Activated naive CD4-positive, alpha-beta T cell treated with anti-CD3 and anti-CD28 coated beads for 36 hours (primary cell): ENCODE measurements around the gene PSMB4. TPM values are rescaled to one million over a fixed set of nuclear protein-coding genes. Genes with fewer than 3 reads are reported as not detected.
"Not testable (repeated sequence)": the region's sequence is repeated elsewhere in the genome, so short reads cannot be mapped to it uniquely, and the experiment has no call there.

Experiments
- CTCF ChIA-PET: fragments of 350-600 bp; sonication (Branson Sonifier 250); formaldehyde crosslinking; loops from one replicate; lab custom pipeline; 2021; ENCODE audit warnings: antibody characterized with exemption; lab: Charles Lee
- DNase-seq: peaks from one replicate; pipeline ENCODE4 v3.0.0-alpha.2; 2020
- H3K27ac Mint-ChIP-seq: one replicate; pipeline ENCODE4 v1.8.0; 2021; ENCODE audit warnings: mild to moderate bottlenecking, mixed read lengths
- H3K27me3 Mint-ChIP-seq: one replicate; pipeline ENCODE4 v1.8.0; 2021; ENCODE audit warnings: low read depth, mixed read lengths
- H3K36me3 Mint-ChIP-seq: one replicate; pipeline ENCODE4 v1.8.0; 2021; ENCODE audit warnings: low read depth, mixed read lengths
- H3K4me1 Mint-ChIP-seq: one replicate; pipeline ENCODE4 v1.8.0; 2021; ENCODE audit warnings: low read depth, mixed read lengths
- H3K4me3 Mint-ChIP-seq: one replicate; pipeline ENCODE4 v1.8.0; 2021; ENCODE audit warnings: mild to moderate bottlenecking, moderate library complexity, mixed read lengths
- H3K9me3 Mint-ChIP-seq: one replicate; pipeline ENCODE4 v1.8.0; 2021; ENCODE audit warnings: mixed read lengths
- intact Hi-C: fragments of 100-400 bp; cut with micrococcal nuclease; formaldehyde crosslinking; loops from one replicate; pipeline ENCODE4 v1.15.1; 2023
- total RNA-seq, 2 experiments: library from RNA; stranded (reverse); gene quantifications; one replicate each; pipeline ENCODE4 v1.2.3, GENCODE V29; 2021

Gene PSMB4
- total RNA-seq, 2 experiments from 2014 or later, result 394 to 398 TPM

DNA sequence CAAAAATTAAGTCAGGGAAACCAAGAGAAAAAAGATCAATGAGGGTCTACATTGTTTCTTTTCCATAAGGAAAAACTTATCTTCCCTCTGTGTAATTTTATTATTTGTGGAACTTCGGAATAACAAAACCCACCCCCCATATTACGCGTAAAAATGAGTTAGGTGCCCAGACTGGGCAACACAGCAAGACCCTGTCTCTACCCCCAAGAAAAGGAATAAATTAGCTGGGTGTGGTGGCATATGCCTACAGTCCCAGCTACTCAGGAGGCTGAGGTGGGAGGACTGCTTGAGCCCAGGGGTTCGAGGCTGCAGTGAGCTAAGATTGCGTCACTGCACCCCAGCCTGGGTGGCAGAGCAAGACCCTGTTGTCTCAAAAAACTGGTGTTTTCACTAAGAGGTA, 20.4 kb downstream of the PSMB4 start:
- Mint-ChIP-seq H3K4me3 (no peak overlapping the region), H3K36me3 (peaks cover 28% of the 10 kb centered on the region), H3K27me3 (no peaks in the 10 kb centered on the region), H3K4me1 (no peaks in the 10 kb centered on the region), H3K9me3 (no peaks in the 10 kb centered on the region), H3K27ac (no peak overlapping the region)
- DNase-seq, result no peak
- intact Hi-C loops, result no loop called here
- CTCF ChIA-PET, result interaction anchor here (0.6 to 0.7 kb wide), 2 partner anchors 249 to 308 kb away, joined by 3 read pairs; no protein-coding TSS in a partner anchor

- CTCF ChIA-PET, result no interaction called here
- peak overlapping the region; percentile 53 for H3K27ac Mint-ChIP-seq
- no peaks in the 10 kb centered on the region for H3K9me3 Mint-ChIP-seq
- peaks cover 35% of the 10 kb centered on the region for H3K36me3 Mint-ChIP-seq
- H3K27me3 Mint-ChIP-seq, result no peaks in the 10 kb centered on the region
- H3K4me3 Mint-ChIP-seq, result no peak overlapping the region
- peaks cover under 1% of the 10 kb centered on the region for H3K4me1 Mint-ChIP-seq
- no peak for DNase-seq
- intact Hi-C loops, result no loop called here
Observed at GRCh38 chr1:151425103-151425502, 25.7 kb downstream of the PSMB4 start.

DNA sequence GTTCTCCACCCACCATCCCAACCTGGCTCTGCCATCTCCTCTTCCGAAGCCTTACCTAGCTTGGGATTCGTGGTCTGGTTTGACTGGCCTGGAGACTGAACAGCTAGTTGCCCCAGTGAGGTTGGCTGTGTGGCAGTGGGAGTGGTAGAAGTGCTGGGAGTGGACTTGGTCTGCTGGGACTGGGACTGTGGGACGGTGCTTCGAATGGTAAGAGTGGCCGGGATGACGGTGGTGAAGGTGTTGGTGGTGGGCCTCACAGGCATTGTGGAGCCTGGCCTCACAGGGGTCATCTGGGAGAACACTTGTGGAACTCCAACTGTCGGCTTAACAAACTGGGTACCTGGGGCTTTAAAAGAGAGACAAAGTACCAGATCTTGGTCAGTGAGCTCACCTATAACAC, 28.7 kb downstream of the PSMB4 start:
- H3K4me1 Mint-ChIP-seq, result peaks cover 4% of the 10 kb centered on the region
- no peak overlapping the region for H3K4me3 Mint-ChIP-seq
- no peak for DNase-seq
- peaks cover 30% of the 10 kb centered on the region for H3K36me3 Mint-ChIP-seq
- H3K9me3 Mint-ChIP-seq, result no peaks in the 10 kb centered on the region
- no peaks in the 10 kb centered on the region for H3K27me3 Mint-ChIP-seq
- CTCF ChIA-PET, result no interaction called here
- no peak overlapping the region for H3K27ac Mint-ChIP-seq
- intact Hi-C loops, result no loop called here

DNA sequence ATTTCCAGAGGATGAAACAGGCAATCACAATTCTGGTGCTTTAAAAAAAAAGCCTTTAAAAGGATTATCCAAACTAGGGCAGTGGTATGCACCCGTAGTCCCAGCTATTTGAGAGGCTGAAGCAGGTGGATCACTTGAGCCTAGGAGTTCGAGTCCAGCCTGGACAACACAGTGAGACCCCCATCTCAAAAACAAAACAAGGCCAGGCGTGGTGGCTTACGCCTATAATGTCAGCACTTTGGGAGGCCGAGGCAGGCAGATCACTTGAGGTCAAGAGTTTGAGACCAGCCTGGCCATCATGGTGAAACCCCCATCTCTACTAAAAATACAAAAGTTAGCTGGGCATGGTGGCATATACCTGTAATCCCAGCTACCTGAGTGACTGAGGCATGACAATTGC, 34.5 kb downstream of the PSMB4 start:
- H3K4me1 Mint-ChIP-seq, result peaks cover 25% of the 10 kb centered on the region
- H3K4me3 Mint-ChIP-seq, H3K27me3 Mint-ChIP-seq, H3K9me3 Mint-ChIP-seq, H3K27ac Mint-ChIP-seq, DNase-seq, intact Hi-C loops, H3K36me3 Mint-ChIP-seq, CTCF ChIA-PET: not testable (repeated sequence)

DNA sequence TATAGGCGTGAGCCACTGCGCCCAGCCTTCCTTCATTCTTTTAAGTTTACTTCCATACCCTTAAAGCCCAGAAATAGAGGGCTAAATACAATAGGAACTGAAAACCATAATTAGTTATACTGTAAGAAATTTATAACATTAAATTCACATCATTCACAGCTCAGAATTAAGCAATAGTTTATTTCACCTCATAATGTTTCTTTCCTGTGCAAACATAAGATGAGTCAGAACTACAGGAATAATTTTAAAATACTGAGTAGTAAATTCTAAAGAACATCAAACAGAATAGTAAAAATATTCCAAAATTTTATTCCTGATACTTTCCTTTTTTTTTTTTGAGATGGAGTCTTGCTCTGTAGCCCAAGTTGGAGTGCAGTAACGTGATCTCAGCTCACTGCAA, 35.8 kb downstream of the PSMB4 start:
- no peak for DNase-seq
- H3K27me3 Mint-ChIP-seq, result no peaks in the 10 kb centered on the region
- H3K9me3 Mint-ChIP-seq, result no peaks in the 10 kb centered on the region
- no peak overlapping the region for H3K4me3 Mint-ChIP-seq
- H3K27ac Mint-ChIP-seq, result no peak overlapping the region
- CTCF ChIA-PET, result interaction anchor here (0.6 to 0.7 kb wide), 3 partner anchors 76 to 397 kb away, joined by 3 to 6 read pairs (median 4); no protein-coding TSS in a partner anchor
- H3K4me1 Mint-ChIP-seq, result peaks cover 33% of the 10 kb centered on the region
- peaks cover 2% of the 10 kb centered on the region for H3K36me3 Mint-ChIP-seq
- intact Hi-C loops, result no loop called here

- peaks cover 40% of the 10 kb centered on the region for H3K4me1 Mint-ChIP-seq
- H3K9me3 Mint-ChIP-seq, result no peaks in the 10 kb centered on the region
- peaks cover under 1% of the 10 kb centered on the region for H3K36me3 Mint-ChIP-seq
- CTCF ChIA-PET, result interaction anchor here (0.6 kb wide), 1 partner anchor 106 kb away, joined by 3 read pairs; no protein-coding TSS in a partner anchor
- no peak overlapping the region for H3K27ac Mint-ChIP-seq
- H3K4me3 Mint-ChIP-seq, result no peak overlapping the region
- H3K27me3 Mint-ChIP-seq, result no peaks in the 10 kb centered on the region
- no peak for DNase-seq
- intact Hi-C loops, result no loop called here
Observed at GRCh38 chr1:151436985-151437384, 37.6 kb downstream of the PSMB4 start.

GRCh38 chr1:151437396-151437795, 38.0 kb downstream of the PSMB4 start:
- CTCF ChIA-PET, result interaction anchor here (0.6 kb wide), 1 partner anchor 106 kb away, joined by 3 read pairs; no protein-coding TSS in a partner anchor
- DNase-seq, H3K27ac Mint-ChIP-seq, H3K36me3 Mint-ChIP-seq, H3K4me3 Mint-ChIP-seq, intact Hi-C loops, H3K9me3 Mint-ChIP-seq, H3K27me3 Mint-ChIP-seq: not testable (repeated sequence)
- H3K4me1 Mint-ChIP-seq, result peaks cover 40% of the 10 kb centered on the region

DNA sequence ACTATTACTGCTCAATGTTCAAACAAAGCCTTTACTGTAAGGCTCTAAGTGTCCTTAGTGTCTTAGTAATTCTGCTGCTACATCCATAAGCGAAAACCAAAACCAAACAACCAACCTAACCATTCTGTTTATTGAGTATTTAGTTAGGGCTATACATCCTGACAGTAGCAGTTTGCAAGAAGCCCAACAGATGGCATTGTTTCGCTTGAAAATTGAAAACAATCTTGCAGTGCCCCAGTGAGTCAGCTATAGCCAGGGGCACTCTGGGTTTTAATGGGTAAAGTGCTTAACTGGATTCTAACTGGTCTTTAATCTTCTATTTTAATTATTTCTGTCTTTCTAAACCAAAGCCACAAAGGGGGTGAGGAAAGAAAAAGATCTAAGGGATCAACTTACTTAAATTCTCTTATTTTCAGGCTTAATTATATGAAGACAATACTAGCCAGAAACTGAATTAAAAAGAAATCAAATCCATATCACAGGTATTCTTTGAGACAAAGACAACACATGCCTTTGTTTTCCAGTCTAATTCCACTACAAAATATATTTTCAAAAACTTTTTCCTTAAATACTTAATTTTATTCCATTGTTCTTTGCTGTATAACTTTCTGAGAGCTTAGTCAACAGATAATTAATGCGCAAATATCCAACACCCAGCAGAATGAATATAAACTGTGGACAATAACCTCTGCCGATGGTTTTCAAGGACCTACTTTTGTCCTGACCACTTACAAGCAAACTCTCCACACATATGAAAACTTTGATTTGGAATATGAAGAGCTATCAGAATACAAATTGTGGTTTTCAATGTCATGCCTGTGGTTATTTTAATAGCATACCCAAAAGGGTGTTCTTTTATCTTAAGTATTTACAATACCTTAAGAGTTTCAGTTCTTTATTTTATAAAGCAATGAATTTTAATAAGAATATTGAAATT, 44.7 kb downstream of the PSMB4 start:
- Mint-ChIP-seq H3K4me1 (peaks cover 53% of the 10 kb centered on the region), H3K27me3 (no peaks in the 10 kb centered on the region), H3K36me3 (peaks cover 2% of the 10 kb centered on the region), H3K9me3 (no peaks in the 10 kb centered on the region), H3K27ac (no peak overlapping the region), H3K4me3 (no peak overlapping the region)
- intact Hi-C loops, result loop anchor here (1.0 to 5.0 kb wide), 4 partner anchors 33 to 393 kb away; partner anchors contain the start of genes C2CD4D and TUFT1
- DNase-seq, result peak; percentile 85
- CTCF ChIA-PET, result interaction anchor here (0.6 to 2.3 kb wide), 13 partner anchors 9 to 537 kb away, joined by 3 to 9 read pairs (median 4); no protein-coding TSS in a partner anchor

DNA sequence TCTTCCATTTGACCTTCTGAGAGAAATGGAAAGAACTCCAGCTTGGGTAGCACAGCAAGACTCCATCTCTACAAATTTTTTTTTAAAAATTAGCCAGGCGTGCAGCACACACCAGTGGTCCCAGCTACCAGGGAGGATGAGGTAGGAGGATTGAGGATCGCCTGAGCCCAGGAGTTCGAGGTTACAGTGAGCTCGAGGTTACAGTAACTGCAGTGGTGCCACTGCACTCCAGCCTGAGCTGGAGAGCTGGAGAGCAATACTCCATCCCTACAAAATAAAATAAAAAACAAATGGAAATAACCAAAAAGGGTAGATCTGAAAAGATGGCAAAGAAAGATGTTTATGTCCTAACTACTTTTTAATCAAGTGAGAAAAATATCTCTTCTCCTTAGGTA, 45.4 kb downstream of the PSMB4 start:
- Mint-ChIP-seq H3K36me3 (peaks cover 2% of the 10 kb centered on the region), H3K27ac (no peak overlapping the region), H3K4me3 (no peak overlapping the region), H3K9me3 (no peaks in the 10 kb centered on the region), H3K27me3 (no peaks in the 10 kb centered on the region), H3K4me1 (peaks cover 49% of the 10 kb centered on the region)
- CTCF ChIA-PET, result interaction anchor here (0.6 to 2.3 kb wide), 12 partner anchors 8 to 290 kb away, joined by 3 to 9 read pairs (median 4); no protein-coding TSS in a partner anchor
- intact Hi-C loops, result loop anchor here (1.0 to 5.0 kb wide), 4 partner anchors 33 to 393 kb away; partner anchors contain the start of genes C2CD4D and TUFT1
- DNase-seq, result no peak

DNA sequence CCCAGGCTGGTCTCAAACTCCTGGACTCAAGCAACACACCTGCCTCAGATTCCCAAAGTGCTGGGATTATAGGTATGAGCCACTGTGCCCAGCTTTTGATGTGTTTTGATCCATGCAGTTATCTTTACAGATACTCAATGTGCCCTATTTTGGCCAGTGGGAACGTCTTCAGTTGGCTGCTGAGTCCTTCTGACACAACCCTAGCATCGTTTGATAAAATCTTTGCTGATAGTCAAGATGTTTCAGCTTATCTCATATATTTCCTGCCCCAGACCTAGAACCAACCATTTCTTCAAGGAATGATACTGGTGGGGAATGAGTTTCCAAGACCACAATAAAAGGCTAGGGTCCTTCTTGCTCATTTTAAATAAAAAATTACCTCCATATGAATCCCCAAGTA, 48.3 kb downstream of the PSMB4 start:
- Mint-ChIP-seq H3K27ac (no peak overlapping the region), H3K36me3 (peaks cover 2% of the 10 kb centered on the region), H3K27me3 (no peaks in the 10 kb centered on the region), H3K4me3 (no peak overlapping the region), H3K4me1 (peaks cover 45% of the 10 kb centered on the region), H3K9me3 (no peaks in the 10 kb centered on the region)
- CTCF ChIA-PET, result interaction anchor here (1.3 to 1.5 kb wide), 2 partner anchors 27 to 146 kb away, joined by 3 to 6 read pairs; no protein-coding TSS in a partner anchor
- DNase-seq, result no peak
- intact Hi-C loops, result no loop called here
